CD4-positive, alpha-beta T cell treated with Interleukin-10 for 1 hour (primary cell): Measurements from ENCODE around the gene CDC26.
A peak's percentile ranks its signal among the peaks of the same experiment; 100 is the strongest.
"Not testable (repeated sequence)": the region's sequence is repeated elsewhere in the genome, so short reads cannot be mapped to it uniquely, and the experiment has no call there.

Experiments used
- DNase-seq: peaks from one replicate; pipeline ENCODE4 v3.0.0-alpha.2; 2020

CDC26 gene

DNA sequence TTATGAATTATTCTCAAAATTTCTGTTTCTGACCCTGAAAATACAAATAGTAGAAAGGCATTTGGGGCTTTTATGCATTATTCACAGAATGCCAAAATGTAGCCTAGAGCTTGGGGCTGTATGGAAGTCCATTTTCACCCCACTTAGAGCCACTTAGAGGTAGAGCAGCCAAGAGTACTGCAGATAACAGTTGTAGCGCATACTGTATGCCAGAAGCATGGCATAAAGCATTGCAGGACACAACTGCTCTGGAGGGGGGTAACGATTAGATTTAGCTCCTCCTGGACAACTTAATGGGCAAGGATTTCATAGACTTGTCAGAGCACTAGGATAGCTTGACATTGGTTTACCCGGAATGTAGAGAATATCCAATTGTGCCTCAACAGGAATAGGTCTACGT lies 38.3 kb downstream of the CDC26 start:
- DNase-seq = no peak

DNA sequence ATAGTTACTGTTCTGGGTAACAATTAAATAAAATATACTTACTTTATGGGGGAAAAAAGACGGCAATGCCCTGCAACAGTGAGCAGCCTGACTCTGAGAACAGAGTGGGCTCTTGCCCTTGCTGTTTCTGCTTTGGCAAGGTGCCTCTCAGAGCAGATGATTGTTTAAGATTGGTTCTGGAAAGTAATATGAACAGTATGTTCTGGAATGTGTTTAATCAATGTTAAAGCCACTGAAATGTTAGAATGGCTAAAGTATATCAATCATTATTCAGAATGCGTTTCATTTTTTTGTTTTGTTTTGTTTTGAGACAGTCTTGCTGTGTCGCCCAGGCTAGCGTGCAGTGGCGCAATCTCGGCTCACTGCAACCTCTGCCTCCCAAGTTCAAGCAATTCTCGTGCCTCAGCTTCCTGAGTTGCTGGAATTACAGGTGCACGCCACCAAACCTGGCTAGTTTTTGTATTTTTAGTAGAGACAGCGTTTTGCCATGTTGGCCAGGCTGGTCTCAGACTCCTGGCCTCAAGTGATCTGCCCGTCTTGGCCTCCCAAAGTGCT lies 39.6 kb downstream of the CDC26 start:
- DNase-seq = not testable (repeated sequence)

DNA sequence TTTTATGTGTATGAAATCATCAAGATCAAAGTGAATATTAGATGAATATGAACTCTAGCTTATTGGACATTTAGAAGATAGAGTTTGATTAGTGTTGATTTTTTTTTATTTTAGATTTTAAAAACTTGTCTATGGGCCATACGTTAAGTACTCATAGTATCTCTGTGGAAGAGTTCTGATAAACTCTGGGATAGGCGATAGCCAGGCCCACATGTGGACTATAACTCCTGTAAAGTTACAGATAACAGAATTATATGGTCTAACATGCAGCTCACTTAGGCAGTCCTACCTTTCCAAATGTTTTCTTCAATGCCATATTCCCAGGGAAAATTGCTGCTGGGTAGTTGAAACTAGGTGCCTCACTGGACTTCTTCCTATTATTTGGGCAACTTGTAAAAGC lies 43.7 kb downstream of the CDC26 start:
- no peak for DNase-seq

DNA sequence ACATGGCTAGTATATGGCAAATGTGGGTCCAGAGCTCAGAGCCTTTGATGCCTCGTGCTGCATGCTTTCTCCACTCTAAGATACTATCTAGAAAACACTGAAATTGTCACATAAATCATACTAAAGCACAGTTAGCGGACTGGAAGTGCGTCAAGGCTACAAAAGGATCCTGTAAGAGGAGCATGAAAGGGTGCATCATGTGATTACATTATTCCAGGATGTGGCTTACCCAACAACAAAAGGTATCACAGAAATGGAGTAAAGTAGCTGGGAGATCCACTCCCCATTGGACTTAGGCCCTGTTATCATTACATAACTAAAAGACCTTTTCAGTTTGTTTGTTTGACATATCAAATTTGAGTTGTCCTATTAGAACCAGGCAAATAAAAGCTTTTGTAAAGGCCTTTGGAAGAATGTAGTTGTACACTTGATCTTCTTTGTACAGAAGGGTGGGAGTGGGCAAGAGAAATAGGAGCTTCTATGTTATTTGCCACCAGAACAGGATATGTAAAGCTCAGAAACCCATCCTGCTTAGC lies 47.2 kb downstream of the CDC26 start:
- peak; percentile 3 for DNase-seq

DNA sequence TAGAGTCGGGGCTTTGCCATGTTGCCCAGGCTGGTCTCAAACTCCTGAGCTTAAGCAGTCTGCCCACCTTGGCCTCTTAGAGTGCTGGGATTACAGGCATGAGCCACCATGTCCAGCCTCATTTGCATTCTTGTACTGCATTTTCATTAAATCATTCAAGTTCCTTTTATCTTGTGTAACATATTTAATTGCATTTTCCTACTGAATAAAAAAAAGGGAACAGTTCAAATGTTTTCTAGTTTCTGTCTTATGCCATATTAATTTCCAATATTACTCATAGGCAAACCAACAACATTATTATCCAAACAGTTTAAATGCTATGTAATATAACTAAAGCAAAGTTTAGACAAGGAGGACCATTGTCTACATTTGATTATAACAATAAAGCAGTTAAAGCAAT lies 47.9 kb downstream of the CDC26 start:
- DNase-seq = no peak

DNA sequence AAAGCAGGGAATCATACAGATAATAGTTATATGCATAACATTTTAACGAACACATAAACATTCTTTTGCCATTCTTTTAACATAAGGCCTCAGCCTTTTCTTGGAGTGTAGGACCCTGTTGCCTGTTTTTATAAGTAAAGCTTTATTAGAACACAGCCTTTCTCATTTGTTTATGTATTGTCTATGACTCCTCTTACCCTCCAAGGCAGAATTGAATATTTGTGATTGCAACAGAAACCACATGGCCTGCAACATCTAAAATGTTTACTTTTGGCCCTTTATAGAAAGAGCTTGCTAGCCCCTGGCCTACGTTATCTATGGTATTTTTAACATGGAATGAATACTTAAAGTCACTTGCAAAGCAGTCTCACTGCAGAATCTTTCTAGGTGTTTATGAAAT lies 51.4 kb downstream of the CDC26 start:
- DNase-seq = no peak

DNA sequence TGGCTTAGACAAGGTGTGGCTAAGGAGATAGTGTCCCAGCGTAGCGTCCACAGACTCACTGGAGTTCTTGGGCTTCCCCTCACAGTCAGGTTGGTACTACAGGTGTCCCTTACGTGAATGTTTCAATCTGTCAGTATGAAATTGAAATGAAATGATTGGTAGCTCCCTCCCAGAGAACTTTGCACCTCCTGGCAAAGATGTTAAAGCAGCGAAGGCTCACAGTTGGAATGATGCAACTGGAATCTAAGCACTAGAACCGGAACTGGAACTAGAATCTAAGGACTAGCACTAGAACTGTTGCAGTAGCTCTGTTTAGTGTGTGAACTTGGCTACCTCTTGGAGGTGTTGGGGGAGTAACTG lies 52.9 kb downstream of the CDC26 start:
- no peak for DNase-seq

DNA sequence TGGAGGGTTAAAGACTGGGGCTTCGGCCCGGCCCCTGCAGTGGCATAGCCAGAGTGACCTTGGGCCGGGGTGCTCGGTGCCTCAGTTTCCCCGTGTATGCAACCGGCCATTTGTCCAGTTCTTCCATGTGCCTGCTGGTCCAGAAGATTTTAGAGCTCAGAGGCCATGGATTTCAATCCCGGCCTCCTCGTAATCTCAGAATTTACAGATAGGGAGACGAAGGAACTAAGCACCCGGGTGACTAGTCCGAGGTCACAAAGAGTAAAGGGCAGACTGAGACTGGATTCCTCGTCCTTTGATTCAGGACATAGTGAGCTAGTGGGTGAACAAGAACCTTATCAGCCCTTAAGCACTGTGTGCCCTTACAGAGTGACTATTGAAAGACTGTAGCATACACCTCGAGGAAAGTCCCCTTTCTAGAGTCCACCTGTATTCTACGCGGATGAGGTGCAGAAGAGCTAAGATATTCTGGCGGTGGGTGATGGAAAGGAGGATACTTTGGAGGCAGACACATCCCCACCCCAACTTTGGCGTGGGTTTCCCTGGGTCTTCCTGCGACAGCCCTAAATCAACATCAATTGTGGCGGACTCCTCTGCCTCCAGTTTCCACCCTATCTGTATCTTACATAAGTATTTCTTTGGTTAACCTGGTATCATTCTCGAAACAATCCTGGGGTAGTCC lies 53.4 kb downstream of the CDC26 start:
- peak; percentile 6 for DNase-seq

DNA sequence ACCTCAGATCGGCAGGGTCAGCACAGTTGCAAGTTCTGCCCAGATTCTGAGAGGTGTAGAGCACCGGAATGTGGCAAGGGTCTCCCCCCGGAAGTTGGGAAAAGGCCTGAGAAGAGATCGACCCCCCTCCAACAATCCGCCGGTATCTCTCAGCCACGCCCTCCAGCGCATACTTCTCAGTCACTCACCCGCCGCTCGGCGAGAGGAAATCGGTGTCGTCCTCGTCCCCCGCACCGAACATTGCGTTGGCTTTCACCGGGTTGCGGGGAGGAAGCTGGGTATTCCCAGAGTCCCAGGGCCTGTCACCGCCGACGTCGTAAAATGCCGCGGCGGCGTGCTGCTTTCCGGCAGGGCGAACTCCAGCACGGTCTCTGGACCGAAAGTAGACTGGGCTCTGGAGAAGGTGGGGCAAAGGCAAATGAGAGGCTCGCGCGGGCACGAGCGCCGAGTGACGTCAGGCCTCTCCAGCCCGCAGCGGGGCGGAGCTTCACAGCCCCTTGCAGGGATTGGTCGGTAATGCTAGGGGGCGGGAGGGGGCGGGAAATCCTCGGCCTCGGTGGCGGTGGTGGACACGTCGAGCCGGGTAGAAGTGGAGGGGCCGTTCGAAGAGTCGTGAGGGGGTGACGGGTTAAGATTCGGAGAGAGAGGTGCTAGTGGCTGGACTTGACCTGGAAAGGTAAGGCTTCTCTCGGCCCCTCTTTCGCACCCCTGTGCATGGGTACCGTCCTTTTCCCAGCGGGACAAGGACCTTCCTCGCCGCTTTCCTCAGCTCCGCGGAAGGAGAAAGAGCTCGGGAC lies 54.2 kb downstream of the CDC26 start, which contains the start of the genes FKBP15 and SLC31A1:
FKBP15 (minus strand) TSS at position 275 of the 797 bp plus-strand sequence; CDS start at position 241, 34 bp downstream.
SLC31A1 (plus strand) TSS at position 542 of the 797 bp plus-strand sequence. CDS start 34,605 bp downstream, outside the sequence.
- peak; percentile 98 for DNase-seq

DNA sequence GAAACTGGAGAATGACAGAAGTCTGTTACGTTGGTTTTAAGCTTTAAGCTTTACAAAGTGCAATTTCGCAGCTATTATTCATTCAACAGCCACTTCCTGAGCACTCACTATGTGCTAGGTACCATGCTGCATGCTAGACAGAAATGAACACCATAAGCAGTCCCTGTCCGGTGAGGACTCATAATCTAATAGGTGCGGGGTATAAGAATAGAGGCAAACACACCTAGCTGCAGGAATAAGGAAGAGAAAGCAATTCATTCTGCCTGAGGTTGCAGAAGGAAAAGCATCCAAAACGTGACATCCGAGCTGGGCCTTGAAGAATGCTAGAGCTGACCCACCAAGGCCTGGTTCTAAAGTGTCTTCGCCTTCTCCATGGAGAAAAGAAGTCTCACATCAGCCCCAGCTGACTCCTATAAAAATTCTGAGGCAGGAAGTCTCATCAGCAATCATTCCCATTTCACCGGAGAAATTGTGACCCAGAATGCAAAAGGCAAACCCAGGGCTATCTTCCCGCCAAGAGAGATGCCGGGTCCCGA lies 54.8 kb downstream of the CDC26 start:
- peak; percentile 19 for DNase-seq

DNA sequence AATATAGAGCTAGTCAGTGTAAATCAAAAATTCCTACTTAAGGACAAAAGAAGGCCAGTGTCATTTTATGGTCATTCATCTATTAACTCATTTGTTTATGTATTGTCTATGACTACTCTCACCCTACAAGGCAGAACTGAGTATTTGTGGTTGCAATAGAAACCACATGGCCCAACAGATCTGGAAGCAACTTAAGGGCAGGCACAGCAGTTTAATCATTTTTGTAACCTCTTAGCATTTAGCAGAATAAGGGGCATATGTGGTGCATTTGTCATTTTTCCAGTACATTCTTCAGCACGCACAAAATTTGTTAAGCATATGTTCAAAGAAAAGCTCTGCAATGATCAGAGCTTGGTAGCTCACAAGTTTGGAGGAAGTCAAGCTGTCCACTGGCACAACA lies 55.4 kb downstream of the CDC26 start:
- DNase-seq = peak; percentile 34

DNA sequence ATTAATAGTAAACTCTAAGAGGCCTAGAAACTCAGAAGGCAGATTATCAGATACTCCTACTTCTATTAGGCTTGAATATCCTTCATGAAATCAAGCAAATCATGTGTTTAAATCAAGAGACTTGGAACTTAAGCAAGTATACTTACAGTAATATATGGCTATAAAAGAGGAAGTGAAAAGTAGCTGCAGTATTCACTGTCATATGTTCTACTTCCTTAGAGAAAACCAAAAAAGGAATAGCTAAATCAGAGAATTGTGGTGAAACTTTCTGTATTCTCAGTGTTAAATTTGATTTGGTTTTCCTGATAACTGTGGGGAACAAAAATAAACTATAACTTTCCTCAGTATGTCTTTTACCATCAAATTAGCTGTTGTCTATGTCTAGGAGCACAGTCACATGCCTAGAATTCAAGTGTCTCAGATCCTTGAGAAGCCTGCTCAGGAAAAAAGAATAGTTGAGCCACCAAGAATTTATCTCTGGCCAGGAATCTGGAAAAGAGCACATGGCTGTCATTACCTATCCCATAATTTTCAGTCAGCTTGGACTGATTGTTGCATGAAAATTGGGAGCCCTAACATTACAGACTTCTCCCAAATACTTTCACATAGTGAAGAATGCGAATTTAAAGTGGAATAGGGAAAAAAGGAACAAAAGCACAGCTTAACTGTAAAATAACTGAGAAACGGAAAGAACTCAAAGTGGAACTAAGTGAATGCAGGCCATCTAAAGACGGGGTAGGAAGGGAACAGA lies 56.0 kb downstream of the CDC26 start:
- DNase-seq = no peak
